Effector CD4-positive, alpha-beta T cell (primary cell): ENCODE measurements around the gene EDC3.
"Not testable (repeated sequence)": the region's sequence is repeated elsewhere in the genome, so short reads cannot be mapped to it uniquely, and the experiment has no call there.

Experiments used
- DNase-seq: peaks from one replicate; pipeline ENCODE4 v3.0.0-alpha.2; 2020

Gene EDC3

GRCh38 chr15:74646480-74646879 lies 49.3 kb downstream of the EDC3 start:
- DNase-seq: no peak

DNA sequence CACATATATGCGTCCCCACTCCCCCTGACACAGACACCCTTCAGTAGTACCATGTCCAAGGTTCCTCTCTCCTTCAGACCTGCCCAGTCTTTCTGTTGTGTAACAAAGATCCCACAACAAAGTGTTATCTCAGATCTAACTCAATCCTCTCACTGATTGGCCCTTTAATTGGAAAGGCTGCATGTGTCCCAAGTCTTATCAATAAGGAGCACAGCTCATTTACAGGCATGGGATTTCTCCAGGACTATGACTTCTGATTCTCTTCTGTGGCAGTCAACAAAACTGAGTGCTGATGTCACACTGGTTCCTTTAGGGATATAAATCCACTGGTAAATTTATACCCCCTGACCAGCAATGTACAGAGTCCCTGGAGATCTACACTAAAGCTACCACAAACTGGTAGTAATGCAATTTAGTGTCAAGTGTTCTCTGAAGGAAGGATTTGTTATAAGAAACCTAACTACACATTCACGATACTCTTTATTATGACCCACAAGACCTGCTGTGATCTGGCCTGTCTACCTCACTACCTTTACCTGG lies 52.1 kb downstream of the EDC3 start:
- no peak for DNase-seq

GRCh38 chr15:74642734-74643664 lies 52.8 kb downstream of the EDC3 start:
- DNase-seq: no peak

GRCh38 chr15:74642348-74642733 lies 53.5 kb downstream of the EDC3 start:
- DNase-seq: no peak

GRCh38 chr15:74641151-74641550 lies 54.7 kb downstream of the EDC3 start:
- no peak for DNase-seq

DNA sequence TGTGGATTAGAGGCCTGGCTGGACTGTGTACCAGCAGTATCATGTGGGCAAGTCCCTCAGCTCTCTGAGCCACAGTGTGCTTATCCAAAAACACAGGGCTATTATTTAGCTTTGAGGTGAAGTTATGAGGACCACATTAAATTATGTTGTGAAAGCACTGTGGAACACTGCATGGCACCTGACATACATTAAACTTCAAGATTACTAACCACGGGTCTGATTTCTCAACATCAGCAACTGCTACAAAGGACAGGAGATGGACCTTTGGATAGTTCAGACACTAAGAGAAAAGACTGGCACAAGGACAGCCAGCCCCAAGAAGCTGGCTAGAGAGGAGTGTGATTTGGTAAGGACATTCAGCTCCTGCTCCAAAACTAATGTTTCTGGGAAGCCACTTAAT lies 58.8 kb downstream of the EDC3 start:
- no peak for DNase-seq

- peak; percentile 55 for DNase-seq
These were observed 60.6 kb downstream of the EDC3 start for GRCh38 chr15:74635228-74635627.

DNA sequence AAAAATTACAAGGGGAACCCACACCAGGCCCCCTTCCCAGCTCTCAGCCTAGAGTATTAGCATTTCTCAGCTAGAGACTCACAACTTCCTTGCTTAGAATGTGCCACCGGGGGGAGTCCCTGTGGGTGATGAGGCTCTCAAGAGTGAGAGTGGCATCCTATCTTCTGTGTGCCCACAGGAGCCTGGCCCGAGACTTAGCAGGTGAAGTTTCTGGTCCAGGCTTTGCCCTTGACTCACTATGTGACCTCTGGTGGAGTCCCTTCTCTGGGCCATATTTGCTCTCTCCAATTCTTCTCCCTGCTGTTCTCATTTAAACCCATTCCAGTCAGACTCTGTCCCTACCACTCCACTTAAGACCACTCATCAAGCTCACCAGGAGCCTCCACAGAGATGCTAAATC lies 62.0 kb downstream of the EDC3 start:
- no peak for DNase-seq

DNA sequence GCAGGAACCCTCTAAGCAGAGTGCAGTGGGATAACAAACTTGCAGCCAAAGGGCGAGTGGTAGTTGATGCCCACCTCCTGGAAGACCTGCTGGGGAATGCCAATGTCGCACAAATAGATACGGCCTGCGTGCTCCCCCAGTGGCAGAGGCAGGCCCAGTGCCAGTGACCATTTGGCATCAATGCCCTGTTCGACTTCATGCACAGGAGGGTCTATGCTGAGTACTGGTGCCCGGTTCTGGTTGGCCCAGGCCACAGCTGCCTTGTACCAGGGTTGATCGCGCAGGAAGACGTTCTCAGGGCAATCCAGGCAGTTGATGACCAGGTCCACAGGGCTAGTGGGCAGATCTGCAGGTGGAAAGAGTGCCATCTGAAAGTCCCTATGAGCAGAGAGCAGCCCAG lies 63.2 kb downstream of the EDC3 start:
- DNase-seq: no peak

- peak; percentile 39 for DNase-seq
These were observed 63.8 kb downstream of the EDC3 start for GRCh38 chr15:74631935-74632560.

GRCh38 chr15:74631408-74631807 lies 64.4 kb downstream of the EDC3 start:
- no peak for DNase-seq

GRCh38 chr15:74631087-74631385 lies 64.8 kb downstream of the EDC3 start:
- DNase-seq: no peak

GRCh38 chr15:74630284-74631086 lies 65.3 kb downstream of the EDC3 start:
- no peak for DNase-seq

- DNase-seq: not testable (repeated sequence)
These were observed 66.1 kb downstream of the EDC3 start for GRCh38 chr15:74629696-74630095.

DNA sequence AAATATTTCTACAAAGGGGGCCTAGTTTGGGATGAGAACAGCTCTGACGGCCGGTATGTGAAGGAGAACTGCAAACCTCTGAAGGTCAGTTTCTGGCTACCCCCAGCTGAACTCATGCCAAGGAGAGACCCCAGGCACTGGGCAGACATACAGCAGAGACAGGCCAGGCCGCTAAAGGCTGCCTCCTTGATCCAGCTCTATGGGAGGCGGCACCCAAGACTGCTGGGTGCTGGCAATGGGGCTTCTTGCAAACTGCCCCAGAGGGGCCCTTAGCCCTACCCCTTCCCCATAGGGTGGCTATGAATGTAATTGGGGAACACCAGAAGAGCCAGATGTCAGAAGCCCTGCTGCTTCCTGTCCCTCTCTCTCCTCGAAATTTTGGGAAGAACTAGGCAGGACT lies 66.9 kb downstream of the EDC3 start:
- no peak for DNase-seq

DNA sequence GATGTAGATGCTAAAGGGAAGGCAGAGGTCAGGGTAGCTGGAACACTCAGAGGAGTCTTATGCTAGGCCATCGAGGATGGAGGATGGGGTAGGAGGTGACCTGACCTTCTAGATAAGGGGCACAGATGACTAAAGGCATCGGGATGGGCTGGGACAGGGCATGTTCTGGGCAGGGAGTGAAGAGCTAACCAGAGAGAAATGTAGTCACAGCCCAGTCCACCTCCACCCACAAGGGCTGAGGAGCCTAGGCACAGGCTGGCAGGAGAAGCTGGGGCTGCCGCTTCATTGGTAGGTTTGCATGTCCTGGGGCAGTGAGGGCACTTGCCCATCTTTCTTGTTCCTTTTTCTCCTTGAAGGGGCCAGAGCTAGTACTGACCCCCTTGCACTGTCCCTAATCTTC lies 67.6 kb downstream of the EDC3 start:
- no peak for DNase-seq

DNA sequence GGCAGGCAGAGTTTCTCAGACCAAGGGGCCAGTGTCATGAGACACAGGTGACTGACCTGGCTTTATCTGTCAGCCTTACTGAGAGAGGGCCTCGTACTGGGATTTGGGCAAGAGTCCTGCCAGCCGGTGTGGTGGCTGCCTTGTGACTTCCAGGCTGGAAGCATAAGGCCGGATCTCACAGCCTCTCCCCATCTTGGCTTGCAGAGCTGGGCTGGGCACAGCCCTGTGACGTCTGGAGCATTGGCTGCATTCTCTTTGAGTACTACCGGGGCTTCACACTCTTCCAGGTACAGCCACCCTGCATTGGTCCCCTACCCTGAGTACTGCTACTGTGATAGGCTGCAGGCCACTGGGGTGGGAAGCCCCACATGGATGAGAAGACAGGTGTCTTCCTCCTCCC lies 68.1 kb downstream of the EDC3 start:
- no peak for DNase-seq

DNA sequence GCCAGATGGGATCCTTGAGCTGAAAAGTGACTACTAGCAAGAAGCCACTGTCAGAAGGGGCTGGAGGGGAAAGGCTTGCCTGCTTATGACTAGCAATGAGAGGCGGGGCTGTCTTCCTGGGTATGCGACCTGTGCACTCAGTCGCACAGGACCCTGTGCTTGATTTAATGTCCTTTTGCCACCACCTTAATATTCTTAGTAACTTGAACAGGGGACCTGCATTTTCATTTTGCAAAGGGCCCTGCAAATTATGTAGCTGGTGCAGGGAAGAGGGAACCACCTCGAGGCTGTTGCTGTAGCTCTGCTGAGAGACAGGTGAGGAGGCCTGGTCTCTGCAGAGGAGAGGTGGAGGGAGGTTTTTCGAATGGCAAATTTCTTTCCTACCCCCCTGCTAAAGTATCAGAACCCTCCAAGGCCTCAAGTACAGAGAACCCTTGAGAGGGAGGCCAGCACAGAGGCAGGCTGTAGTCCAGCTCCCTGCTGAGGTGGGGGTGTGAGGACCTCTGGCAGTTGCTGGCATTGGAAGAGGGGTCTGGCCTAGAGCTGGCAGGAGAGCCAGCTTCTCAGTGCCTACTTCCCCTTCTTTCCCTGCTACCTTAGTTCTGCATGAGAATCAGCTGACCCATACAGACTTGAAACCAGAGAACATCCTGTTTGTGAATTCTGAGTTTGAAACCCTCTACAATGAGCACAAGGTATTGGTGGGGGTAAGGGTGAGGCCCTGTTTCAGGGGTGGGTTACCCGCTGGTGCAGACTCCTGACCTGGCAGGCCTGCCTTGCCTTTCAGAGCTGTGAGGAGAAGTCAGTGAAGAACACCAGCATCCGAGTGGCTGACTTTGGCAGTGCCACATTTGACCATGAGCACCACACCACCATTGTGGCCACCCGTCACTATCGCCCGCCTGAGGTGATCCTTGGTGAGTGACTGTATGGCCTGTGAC lies 68.8 kb downstream of the EDC3 start:
- no peak for DNase-seq

- DNase-seq: no peak
These were observed 69.5 kb downstream of the EDC3 start for GRCh38 chr15:74626336-74626735.

DNA sequence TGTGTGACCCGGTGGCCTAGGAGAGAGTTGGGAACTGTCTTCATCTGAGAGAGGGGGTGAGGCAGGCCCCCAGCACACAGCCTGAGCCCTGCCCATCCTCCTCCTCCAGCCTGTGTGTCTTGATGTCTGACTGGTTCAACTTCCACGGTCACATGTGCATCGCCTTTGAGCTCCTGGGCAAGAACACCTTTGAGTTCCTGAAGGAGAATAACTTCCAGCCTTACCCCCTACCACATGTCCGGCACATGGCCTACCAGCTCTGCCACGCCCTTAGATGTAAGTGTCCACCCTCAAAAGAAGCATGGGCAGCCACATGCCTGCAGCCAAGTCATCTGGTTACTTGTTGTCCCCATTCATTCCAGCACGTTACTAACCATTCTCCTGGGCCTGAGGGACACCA lies 70.1 kb downstream of the EDC3 start:
- DNase-seq: no peak

DNA sequence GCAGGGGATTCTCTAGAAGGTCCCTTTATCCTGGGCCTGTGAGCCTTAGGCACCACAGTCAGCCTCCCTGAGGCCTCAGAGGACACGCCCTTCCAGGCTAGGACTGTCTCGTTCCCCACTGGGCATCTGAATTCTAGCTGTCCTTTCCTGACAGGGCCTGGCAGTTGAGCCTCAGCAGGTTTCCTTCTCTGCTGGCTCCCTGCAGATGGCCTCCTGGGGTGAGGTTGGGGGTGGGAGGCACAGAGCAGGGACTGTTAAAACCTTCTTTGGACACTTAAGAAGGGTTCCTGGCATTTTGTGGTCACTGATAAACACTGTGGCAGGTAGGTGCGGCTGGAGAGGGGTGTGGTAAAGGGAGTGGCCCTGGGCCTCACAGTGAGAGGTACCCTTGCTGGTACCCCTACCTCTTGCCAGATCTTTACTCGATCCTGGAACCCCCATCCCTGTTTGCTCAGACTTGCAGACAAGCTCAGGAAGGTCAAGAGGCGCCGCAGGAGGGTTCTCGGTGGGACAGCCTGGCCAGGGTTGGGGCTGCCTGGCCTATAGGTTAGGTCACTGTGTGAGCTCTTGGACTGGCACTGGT lies 71.7 kb downstream of the EDC3 start:
- no peak for DNase-seq

DNA sequence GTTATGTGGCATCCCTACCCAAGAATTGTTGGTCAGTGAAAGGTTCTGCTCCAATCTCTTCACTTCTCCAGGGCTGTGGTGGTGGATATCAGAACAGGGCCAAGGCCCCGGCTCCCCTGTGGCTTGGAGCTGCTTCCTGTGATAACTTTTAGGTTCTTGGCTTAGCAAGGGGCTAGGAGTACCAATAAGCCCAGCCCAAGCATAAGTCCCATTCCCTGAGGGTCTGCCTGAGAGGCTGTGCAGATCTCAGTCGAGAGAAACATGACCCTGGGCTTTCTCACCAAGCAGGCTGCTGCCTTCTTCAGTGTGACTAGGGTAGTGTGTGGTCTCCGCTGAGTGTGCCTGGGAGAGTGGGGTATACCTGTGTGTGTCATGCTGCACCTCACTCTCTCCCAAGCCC lies 73.1 kb downstream of the EDC3 start:
- no peak for DNase-seq
